CD14-positive monocyte (primary cell): ENCODE results near the gene CCDC138. TPM values are rescaled to one million over a fixed set of nuclear protein-coding genes. Genes with fewer than 3 reads are reported as not detected.

Experiments used
- DNase-seq, 3 donors: peaks; one replicate each; pipeline ENCODE4 v3.0.0-alpha.2; 2011 to 2022
- H2AFZ ChIP-seq: 2 replicates; pipeline ENCODE4 v1.6.0; 2012; ENCODE audit warnings: mild to moderate bottlenecking, low read depth, low read length, inconsistent platforms; ENCODE audit not compliant: insufficient read depth, poor library complexity, severe bottlenecking
- H3K27ac ChIP-seq, 2 donors: 1 replicate in 1 of 2; 2 replicates in 1 of 2; pipeline ENCODE4 v1.5.1; 2012 to 2013; ENCODE audit warnings: low read length in 2 of 2, control low read depth in 1 of 2, inconsistent platforms in 1 of 2, low read depth in 1 of 2, mild to moderate bottlenecking in 1 of 2
- H3K27me3 ChIP-seq, 2 donors: one replicate each; pipeline versions ENCODE4 v1.6.0 to v1.6.1; 2011 to 2013; ENCODE audit warnings: low read length in 2 of 2; ENCODE audit not compliant: control insufficient read depth in 2 of 2, insufficient read depth in 2 of 2
- H3K36me3 ChIP-seq, 2 donors: replicated peaks in 1 of 2; 1 replicate in 1 of 2; 2 replicates in 1 of 2; pipeline versions ENCODE4 v1.5.1 to v1.6.1; 2012 to 2013; ENCODE audit warnings: low read length in 2 of 2, control low read depth in 1 of 2, inconsistent platforms in 1 of 2, mild to moderate bottlenecking in 1 of 2; ENCODE audit not compliant: insufficient read depth in 2 of 2, control insufficient read depth in 1 of 2
- H3K4me1 ChIP-seq, 2 donors: 1 replicate in 1 of 2; 2 replicates in 1 of 2; pipeline versions ENCODE4 v1.5.1 to v1.6.1; 2012 to 2013; ENCODE audit warnings: low read length in 2 of 2, control low read depth in 1 of 2, inconsistent platforms in 1 of 2, mild to moderate bottlenecking in 1 of 2, moderate library complexity in 1 of 2; ENCODE audit not compliant: insufficient read depth in 2 of 2, control insufficient read depth in 1 of 2
- H3K4me2 ChIP-seq: replicated peaks from 2 replicates; pipeline ENCODE3; 2012; ENCODE audit warnings: low read length, moderate library complexity, mild to moderate bottlenecking; ENCODE audit not compliant: poor library complexity, severe bottlenecking; ENCODE audit errors: extremely low read depth
- H3K4me3 ChIP-seq, 3 experiments: fragments of 200-600 bp in 1 of 3; sonication (generic) in 1 of 3; replicated peaks in 1 of 3; 1 replicate in 2 of 3; 2 replicates in 1 of 3; pipeline ENCODE4 v1.5.1; 2011 to 2013; ENCODE audit warnings: low read length in 3 of 3, mild to moderate bottlenecking in 3 of 3, control low read depth in 2 of 3, low read depth in 2 of 3, inconsistent platforms in 1 of 3, moderate library complexity in 1 of 3
- H3K79me2 ChIP-seq: 2 replicates; pipeline ENCODE4 v1.6.0; 2012; ENCODE audit warnings: mild to moderate bottlenecking, control low read depth, inconsistent platforms, low read length, moderate library complexity; ENCODE audit not compliant: insufficient read depth
- H3K9ac ChIP-seq: 2 replicates; pipeline ENCODE4 v1.6.0; 2017; ENCODE audit warnings: low read length, mild to moderate bottlenecking; ENCODE audit not compliant: insufficient read depth, poor library complexity, severe bottlenecking
- H3K9me3 ChIP-seq, 2 donors: replicated peaks in 1 of 2; 1 replicate in 1 of 2; 2 replicates in 1 of 2; pipeline versions ENCODE4 v1.5.1 to v1.6.1; 2012 to 2013; ENCODE audit warnings: low read length in 2 of 2, control low read depth in 1 of 2; ENCODE audit not compliant: control insufficient read depth in 1 of 2, insufficient read depth in 1 of 2
- H4K20me1 ChIP-seq: 2 replicates; pipeline ENCODE4 v1.6.0; 2012; ENCODE audit warnings: mild to moderate bottlenecking, low read length, control low read depth, moderate library complexity; ENCODE audit not compliant: insufficient read depth
- H3K27ac Mint-ChIP-seq, 7 donors: one replicate each; pipeline ENCODE4 v1.8.0; 2020; ENCODE audit warnings: mild to moderate bottlenecking in 7 of 7, mixed read lengths in 7 of 7, moderate library complexity in 6 of 7, inconsistent platforms in 2 of 7
- H3K27me3 Mint-ChIP-seq, 3 donors: one replicate each; pipeline ENCODE4 v1.8.0; 2021 to 2022; ENCODE audit warnings: low read depth in 3 of 3, mild to moderate bottlenecking in 3 of 3, mixed read lengths in 3 of 3, moderate library complexity in 3 of 3, inconsistent platforms in 1 of 3
- H3K36me3 Mint-ChIP-seq, 2 donors: one replicate each; pipeline ENCODE4 v1.8.0; 2020; ENCODE audit warnings: mixed read lengths in 2 of 2, inconsistent platforms in 1 of 2, mild to moderate bottlenecking in 1 of 2
- H3K4me1 Mint-ChIP-seq: one replicate; pipeline ENCODE4 v1.8.0; 2020; ENCODE audit warnings: mild to moderate bottlenecking, mixed read lengths
- H3K4me3 Mint-ChIP-seq, 2 donors: one replicate each; pipeline ENCODE4 v1.8.0; 2020; ENCODE audit warnings: mild to moderate bottlenecking in 2 of 2, mixed read lengths in 2 of 2, moderate library complexity in 1 of 2
- H3K9me3 Mint-ChIP-seq, 7 donors: one replicate each; pipeline ENCODE4 v1.8.0; 2020 to 2022; ENCODE audit warnings: mixed read lengths in 7 of 7, mild to moderate bottlenecking in 6 of 7, moderate library complexity in 6 of 7, inconsistent platforms in 2 of 7
- CTCF ChIP-seq: fragments of 200-600 bp; IDR thresholded peaks from one replicate; pipeline ENCODE4 v1.8.0; 2022; ENCODE audit warnings: antibody characterized with exemption, mild to moderate bottlenecking
- WGBS: methylation state at CpG from one replicate; pipeline ENCODE4 v1.1.5; 2013; ENCODE audit warnings: missing lambda C conversion rate; ENCODE audit not compliant: insufficient coverage; 5-methylcytosine and 5-hydroxymethylcytosine counted together
- intact Hi-C, 2 donors: fragments of 100-400 bp; cut with micrococcal nuclease; formaldehyde crosslinking; loops; one replicate each; pipeline versions ENCODE4 v1.15.0 to v1.15.1; 2023
- polyA plus RNA-seq, 3 donors: library from polyadenylated mRNA; depleted of rRNA in 1 of 3; unstranded in 2 of 3; stranded (reverse) in 1 of 3; fragments of 300-500 nt in 2 of 3; fragments of >200 nt in 1 of 3; fragmentation: Illumina TruSeq in 2 of 3; gene quantifications; 1 replicate in 2 of 3; 2 replicates in 1 of 3; pipeline ENCODE4 v1.2.3, GENCODE V29; 2012 to 2021

Gene CCDC138
- polyA plus RNA-seq, 3 donors, result 0.54 to 0.72 (median 0.67) TPM

DNA sequence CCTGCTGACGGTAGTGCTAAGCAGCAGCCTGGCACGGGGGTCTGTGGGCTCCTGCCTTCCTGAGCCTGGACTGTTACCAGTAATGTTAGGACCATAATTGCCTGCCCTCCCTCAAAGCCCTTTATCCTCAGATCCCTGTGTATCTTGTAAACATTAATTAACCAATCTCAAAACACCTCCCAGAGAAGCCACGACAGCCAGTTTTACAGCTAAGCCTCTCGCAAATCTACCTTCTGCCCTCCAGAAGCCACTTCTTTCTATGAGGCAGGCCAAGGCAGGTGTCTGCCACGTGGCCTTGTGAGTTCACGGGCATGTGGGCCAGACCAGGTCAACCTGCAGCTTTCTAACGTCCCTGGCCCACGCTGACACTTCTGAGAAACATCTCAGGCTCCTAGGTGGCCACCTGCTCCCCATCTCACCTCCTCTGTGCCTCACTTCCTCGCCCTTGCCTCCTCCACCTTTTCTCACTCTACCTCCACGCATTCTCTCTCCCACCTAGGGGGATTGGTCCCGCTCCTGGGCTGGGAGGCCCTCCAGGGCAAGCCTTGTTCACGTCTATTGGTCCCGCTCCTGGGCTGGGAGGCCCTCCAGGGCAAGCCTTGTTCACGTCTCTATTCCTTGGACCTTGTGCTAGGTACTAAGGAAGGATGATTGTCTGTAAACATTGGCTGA, 138.1 kb downstream of the CCDC138 start:
- Mint-ChIP-seq H3K9me3 (peaks cover 0 to 2% (median 0%) of the 10 kb centered on the region in 7 donors), H3K27me3 (peaks cover 0 to 4% (median 3%) of the 10 kb centered on the region in 3 donors), H3K36me3 (no peaks in the 10 kb centered on the region), H3K4me3 (no peak overlapping the region), H3K4me1 (no peaks in the 10 kb centered on the region), H3K27ac (no peak overlapping the region)
- H2AFZ ChIP-seq, result no peak overlapping the region
- DNase-seq, result no peak
- H4K20me1 ChIP-seq, result no peaks in the 10 kb centered on the region
- H3K4me2 ChIP-seq, result no peak overlapping the region
- intact Hi-C loops, result loop anchor here in 1 of 2 donors (10.0 kb wide), 1 partner anchor 580 kb away; no protein-coding TSS in a partner anchor
- no peaks in the 10 kb centered on the region for H3K9me3 ChIP-seq
- WGBS, result 94% methylated on average over 13 of the region's 14 CpGs
- no peak overlapping the region for H3K4me3 ChIP-seq
- no peaks in the 10 kb centered on the region for H3K4me1 ChIP-seq
- no peak for TF ChIP-seq CTCF
- H3K27ac ChIP-seq, result no peak overlapping the region
- no peaks in the 10 kb centered on the region for H3K27me3 ChIP-seq
- no peaks in the 10 kb centered on the region for H3K36me3 ChIP-seq
- H3K79me2 ChIP-seq, result no peaks in the 10 kb centered on the region
- no peak overlapping the region for H3K9ac ChIP-seq

DNA sequence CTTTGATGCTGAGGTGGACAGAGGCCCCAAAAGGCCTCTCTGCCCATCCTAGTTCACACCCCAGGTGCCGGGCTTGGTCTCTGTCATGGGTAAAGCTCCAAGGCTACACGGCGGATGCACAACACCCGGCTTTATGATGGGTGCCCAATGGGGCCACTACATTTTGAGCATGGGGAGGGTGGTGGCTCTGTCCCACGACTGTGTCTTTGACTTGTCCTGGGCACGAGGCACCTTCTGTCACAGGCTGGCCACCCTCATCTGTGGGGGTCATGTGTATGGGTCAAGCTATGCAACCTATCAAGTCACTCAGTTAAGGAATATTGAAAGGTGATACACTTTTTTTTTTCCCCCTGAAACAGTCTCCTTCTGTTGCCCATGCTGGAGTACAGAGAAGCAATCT, 138.7 kb downstream of the CCDC138 start:
- Histone ChIP-seq H3K4me3 (no peak overlapping the region), H3K9ac (no peak overlapping the region), H3K4me1 (no peaks in the 10 kb centered on the region), H3K4me2 (no peak overlapping the region), H3K27me3 (no peaks in the 10 kb centered on the region), H4K20me1 (no peaks in the 10 kb centered on the region), H3K79me2 (no peaks in the 10 kb centered on the region), H3K9me3 (no peaks in the 10 kb centered on the region), H2AFZ (no peak overlapping the region), H3K27ac (no peak overlapping the region), H3K36me3 (no peaks in the 10 kb centered on the region)
- Mint-ChIP-seq H3K4me1 (no peaks in the 10 kb centered on the region), H3K9me3 (peaks cover 0 to 2% (median 0%) of the 10 kb centered on the region in 7 donors), H3K27me3 (peaks cover 0 to 3% (median 0%) of the 10 kb centered on the region in 3 donors), H3K36me3 (no peaks in the 10 kb centered on the region), H3K4me3 (no peak overlapping the region), H3K27ac (no peak overlapping the region)
- no peak for TF ChIP-seq CTCF
- intact Hi-C loops, result loop anchor here in 1 of 2 donors (10.0 kb wide), 1 partner anchor 580 kb away; no protein-coding TSS in a partner anchor
- no peak for DNase-seq
- WGBS, result 94% methylated on average over 5 of the region's 6 CpGs
